Stomach (tissue), 4 donors: ENCODE measurements around the gene CDC42EP1.

Experiments
- CTCF ChIP-seq, 7 experiments: fragments of 450-650 bp in 4 of 7; fragments of 200-600 bp in 3 of 7; sonication (generic) in 3 of 7; IDR thresholded peaks; one replicate each; pipeline ENCODE4 v1.5.1; 2016 to 2019; ENCODE audit warnings: antibody characterized with exemption in 7 of 7, control low read depth in 2 of 7, mild to moderate bottlenecking in 1 of 7
- EP300 ChIP-seq: sonication (generic); formaldehyde crosslinking; IDR thresholded peaks from one replicate; pipeline ENCODE4 v1.6.1; 2017; ENCODE audit warnings: antibody characterized with exemption
- POLR2A ChIP-seq, 4 donors: fragments of 450-650 bp; IDR thresholded peaks; one replicate each; pipeline ENCODE4 v1.6.1; 2016; ENCODE audit warnings: antibody characterized with exemption in 4 of 4, control low read depth in 2 of 4, mild to moderate bottlenecking in 1 of 4, moderate library complexity in 1 of 4
- POLR2AphosphoS5 ChIP-seq, 3 donors: sonication (generic); formaldehyde crosslinking; IDR thresholded peaks; one replicate each; pipeline ENCODE4 v1.6.1; 2016; ENCODE audit warnings: antibody characterized with exemption in 3 of 3

- TF ChIP-seq CTCF (IDR thresholded peaks at IDR 0.05) (no peak), POLR2A (IDR thresholded peaks at IDR 0.05) (no peak), EP300 (no peak), POLR2AphosphoS5 (IDR thresholded peaks at IDR 0.05) (no peak)
Measured at GRCh38 chr22:37562049-37562875, 2.0 kb downstream of the CDC42EP1 start.
